ENCODE results near the gene ANO10. TPM values are rescaled to one million over a fixed set of nuclear protein-coding genes. Genes with fewer than 3 reads are reported as not detected.

The ANO10 gene
- total and polyA plus RNA-seq, 2 donors (not counting 3 experiments of a cell fraction or from before 2014, with no cell fraction given) = 28.4 to 45.8 TPM

GRCh38 chr3:43650345-43650744 is 28.5 kb upstream of the ANO10 start:
- Histone ChIP-seq H3K27ac (ENCODE audit: insufficient read depth, low read depth, low read length) (no peak overlapping the region), H3K9ac (replicated peaks; ENCODE audit: extremely low read depth, insufficient read depth, low read length) (no peak overlapping the region), H3K9me1 (replicated peaks; ENCODE audit: control insufficient read depth, extremely low read depth, insufficient read depth, low read length) (no peaks in the 10 kb centered on the region), H3K4me2 (ENCODE audit: insufficient read depth, low read length) (no peak overlapping the region), H3K4me3 (replicated peaks in 1 of 3; ENCODE audit: insufficient read depth in 1 of 3, low read depth in 1 of 3, low read length in 3 of 3) (no peak overlapping the region), H3K9me3 (replicated peaks; ENCODE audit: control insufficient read depth, insufficient read depth, low read length) (no peaks in the 10 kb centered on the region), H4K20me1 (replicated peaks; ENCODE audit: control insufficient read depth, extremely low read depth, insufficient read depth, low read length) (no peaks in the 10 kb centered on the region), H3K79me2 (ENCODE audit: control insufficient read depth, insufficient read depth, low read length) (no peaks in the 10 kb centered on the region), H3K4me1 (ENCODE audit: control insufficient read depth, extremely low read depth, insufficient read depth, low read length) (no peaks in the 10 kb centered on the region), H3K36me3 (ENCODE audit: control insufficient read depth in 2 of 2, extremely low read depth in 1 of 2, insufficient read depth in 2 of 2, low read length in 2 of 2) (no peaks in the 10 kb centered on the region), H3K27me3 (ENCODE audit: control insufficient read depth in 2 of 2, insufficient read depth in 2 of 2, low read length in 2 of 2) (no peaks in the 10 kb centered on the region), H2AFZ (ENCODE audit: low read depth, low read length) (no peak overlapping the region)
- DNase-seq (ENCODE audit: low read depth, low spot score) (no peak), FAIRE-seq (no peak)
- CTCF ChIA-PET = no interaction called here
- POLR2A ChIA-PET = no interaction called here
- TF ChIP-seq EZH2 (IDR thresholded peaks at IDR 0.05; ENCODE audit: borderline replicate concordance, low read depth, low read length, severe bottlenecking) = no peak
- TF ChIP-seq POLR2A (IDR thresholded peaks at IDR 0.05; ENCODE audit: low read depth, low read length) = no peak
- no peak for TF ChIP-seq MAX (IDR thresholded peaks at IDR 0.05; ENCODE audit: insufficient read depth, insufficient read length)
- dilution Hi-C loops (cut with MboI; ENCODE audit: extremely low pct_ligation_motif_present, low sequenced_read_pairs) = no loop called here
- intact Hi-C loops (cut with micrococcal nuclease) = no loop called here
- BruUV-seq (replicated peaks) = no TSS peak

- CTCF ChIA-PET = no interaction called here
- dilution Hi-C loops (cut with MboI; ENCODE audit: extremely low pct_ligation_motif_present, low sequenced_read_pairs) (no loop called here), intact Hi-C loops (cut with micrococcal nuclease) (no loop called here)
- Histone ChIP-seq H3K9me3 (replicated peaks; ENCODE audit: control insufficient read depth, insufficient read depth, low read length) (no peaks in the 10 kb centered on the region), H3K4me2 (ENCODE audit: insufficient read depth, low read length) (no peak overlapping the region), H3K9ac (replicated peaks; ENCODE audit: extremely low read depth, insufficient read depth, low read length) (no peak overlapping the region), H3K4me3 (replicated peaks in 1 of 3; ENCODE audit: insufficient read depth in 1 of 3, low read depth in 1 of 3, low read length in 3 of 3) (no peak overlapping the region), H3K27me3 (ENCODE audit: control insufficient read depth in 2 of 2, insufficient read depth in 2 of 2, low read length in 2 of 2) (no peaks in the 10 kb centered on the region), H3K79me2 (ENCODE audit: control insufficient read depth, insufficient read depth, low read length) (no peaks in the 10 kb centered on the region), H2AFZ (ENCODE audit: low read depth, low read length) (no peak overlapping the region), H4K20me1 (replicated peaks; ENCODE audit: control insufficient read depth, extremely low read depth, insufficient read depth, low read length) (no peaks in the 10 kb centered on the region), H3K27ac (ENCODE audit: insufficient read depth, low read depth, low read length) (no peak overlapping the region), H3K9me1 (replicated peaks; ENCODE audit: control insufficient read depth, extremely low read depth, insufficient read depth, low read length) (no peaks in the 10 kb centered on the region), H3K36me3 (ENCODE audit: control insufficient read depth in 2 of 2, extremely low read depth in 1 of 2, insufficient read depth in 2 of 2, low read length in 2 of 2) (no peaks in the 10 kb centered on the region), H3K4me1 (ENCODE audit: control insufficient read depth, extremely low read depth, insufficient read depth, low read length) (no peaks in the 10 kb centered on the region)
- POLR2A ChIA-PET = no interaction called here
- BruUV-seq (replicated peaks) = no TSS peak
- no peak for TF ChIP-seq JUN (IDR thresholded peaks at IDR 0.05; ENCODE audit: borderline replicate concordance, insufficient read depth, insufficient read length, low read depth)
- no peak for TF ChIP-seq MYC (IDR thresholded peaks at IDR 0.05; ENCODE audit: low read depth, low read length)
- TF ChIP-seq MAX (IDR thresholded peaks at IDR 0.05; ENCODE audit: insufficient read depth, insufficient read length) = no peak
- TF ChIP-seq EZH2 (IDR thresholded peaks at IDR 0.05; ENCODE audit: borderline replicate concordance, low read depth, low read length, severe bottlenecking) = no peak
- no peak for TF ChIP-seq FOS (IDR thresholded peaks at IDR 0.05; ENCODE audit: borderline replicate concordance, insufficient read depth, low read length)
- no peak for TF ChIP-seq POLR2AphosphoS5 (IDR thresholded peaks at IDR 0.05; ENCODE audit: insufficient read depth, low read depth, low read length)
- no peak for TF ChIP-seq GATA2 (IDR thresholded peaks at IDR 0.05; ENCODE audit: insufficient read depth, insufficient read length, low read depth, low read length)
- no peak for TF ChIP-seq CTCF (IDR thresholded peaks at IDR 0.05; ENCODE audit: extremely low read depth in 1 of 2, insufficient read depth in 1 of 2, low read depth in 1 of 2, low read length in 2 of 2)
- TF ChIP-seq POLR2A (IDR thresholded peaks at IDR 0.05; ENCODE audit: low read depth, low read length) = no peak
- FAIRE-seq (no peak), DNase-seq (ENCODE audit: low read depth, low spot score) (no peak)
These were observed 27.7 kb upstream of the ANO10 start for GRCh38 chr3:43649365-43649968.
